Suprapubic skin (tissue), 3 donors: ENCODE measurements around the gene COL4A6.

Source experiments
- EP300 ChIP-seq: sonication (generic); formaldehyde crosslinking; IDR thresholded peaks from one replicate; pipeline ENCODE4 v1.6.1; 2017; ENCODE audit warnings: antibody characterized with exemption
- POLR2A ChIP-seq, 2 donors: fragments of 450-650 bp; IDR thresholded peaks; one replicate each; pipeline ENCODE4 v1.6.1; 2017; ENCODE audit warnings: antibody characterized with exemption in 2 of 2, mild to moderate bottlenecking in 2 of 2, moderate library complexity in 2 of 2
- TF ChIP-seq, protein P1 (sequence below), 2 donors: fragments of 200-600 bp in 1 of 2; fragments of 450-650 bp in 1 of 2; sonication (generic) in 1 of 2; IDR thresholded peaks; one replicate each; pipeline ENCODE4 v1.5.1; 2016 to 2019; ENCODE audit warnings: antibody characterized with exemption in 2 of 2, mild to moderate bottlenecking in 1 of 2, moderate library complexity in 1 of 2

- TF ChIP-seq, protein P1, sequence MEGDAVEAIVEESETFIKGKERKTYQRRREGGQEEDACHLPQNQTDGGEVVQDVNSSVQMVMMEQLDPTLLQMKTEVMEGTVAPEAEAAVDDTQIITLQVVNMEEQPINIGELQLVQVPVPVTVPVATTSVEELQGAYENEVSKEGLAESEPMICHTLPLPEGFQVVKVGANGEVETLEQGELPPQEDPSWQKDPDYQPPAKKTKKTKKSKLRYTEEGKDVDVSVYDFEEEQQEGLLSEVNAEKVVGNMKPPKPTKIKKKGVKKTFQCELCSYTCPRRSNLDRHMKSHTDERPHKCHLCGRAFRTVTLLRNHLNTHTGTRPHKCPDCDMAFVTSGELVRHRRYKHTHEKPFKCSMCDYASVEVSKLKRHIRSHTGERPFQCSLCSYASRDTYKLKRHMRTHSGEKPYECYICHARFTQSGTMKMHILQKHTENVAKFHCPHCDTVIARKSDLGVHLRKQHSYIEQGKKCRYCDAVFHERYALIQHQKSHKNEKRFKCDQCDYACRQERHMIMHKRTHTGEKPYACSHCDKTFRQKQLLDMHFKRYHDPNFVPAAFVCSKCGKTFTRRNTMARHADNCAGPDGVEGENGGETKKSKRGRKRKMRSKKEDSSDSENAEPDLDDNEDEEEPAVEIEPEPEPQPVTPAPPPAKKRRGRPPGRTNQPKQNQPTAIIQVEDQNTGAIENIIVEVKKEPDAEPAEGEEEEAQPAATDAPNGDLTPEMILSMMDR (IDR thresholded peaks at IDR 0.05) = no peak
- no peak for TF ChIP-seq POLR2A (IDR thresholded peaks at IDR 0.05)
- TF ChIP-seq EP300 = no peak
Observed at GRCh38 chrX:108221301-108221864, 216.8 kb downstream of the COL4A6 start.
